Prostate gland (tissue), 2 donors: Measurements from ENCODE around the gene ZMYM2.

Experiments used
- POLR2A ChIP-seq: fragments of 450-650 bp; IDR thresholded peaks from one replicate; pipeline ENCODE4 v1.6.1; 2016; ENCODE audit warnings: antibody characterized with exemption, mild to moderate bottlenecking
- TF ChIP-seq, protein P1 (sequence below), 4 experiments: fragments of 200-600 bp in 2 of 4; fragments of 450-650 bp in 2 of 4; sonication (generic) in 2 of 4; IDR thresholded peaks; 1 replicate in 3 of 4; 2 replicates in 1 of 4; pipeline ENCODE4 v1.5.1; 2016 to 2019; ENCODE audit warnings: antibody characterized with exemption in 4 of 4, mild to moderate bottlenecking in 2 of 4, moderate library complexity in 2 of 4

DNA sequence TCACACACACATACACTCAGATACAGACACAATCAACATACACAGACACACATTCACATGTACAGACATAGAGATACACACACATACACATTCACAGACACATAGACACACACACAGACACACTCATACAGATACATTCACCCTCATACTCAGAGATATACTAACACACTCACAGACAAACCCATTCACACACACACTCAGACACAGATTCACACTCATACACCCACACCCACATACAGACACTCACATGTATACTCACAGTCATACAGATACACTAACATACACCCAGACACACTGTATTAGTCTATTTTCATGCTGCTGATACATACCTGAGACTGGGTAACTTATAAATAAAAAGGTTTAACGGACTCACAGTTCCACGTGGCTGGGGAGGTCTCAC lies 171.5 kb downstream of the ZMYM2 start:
- TF ChIP-seq POLR2A, result no peak
- TF ChIP-seq, protein P1, sequence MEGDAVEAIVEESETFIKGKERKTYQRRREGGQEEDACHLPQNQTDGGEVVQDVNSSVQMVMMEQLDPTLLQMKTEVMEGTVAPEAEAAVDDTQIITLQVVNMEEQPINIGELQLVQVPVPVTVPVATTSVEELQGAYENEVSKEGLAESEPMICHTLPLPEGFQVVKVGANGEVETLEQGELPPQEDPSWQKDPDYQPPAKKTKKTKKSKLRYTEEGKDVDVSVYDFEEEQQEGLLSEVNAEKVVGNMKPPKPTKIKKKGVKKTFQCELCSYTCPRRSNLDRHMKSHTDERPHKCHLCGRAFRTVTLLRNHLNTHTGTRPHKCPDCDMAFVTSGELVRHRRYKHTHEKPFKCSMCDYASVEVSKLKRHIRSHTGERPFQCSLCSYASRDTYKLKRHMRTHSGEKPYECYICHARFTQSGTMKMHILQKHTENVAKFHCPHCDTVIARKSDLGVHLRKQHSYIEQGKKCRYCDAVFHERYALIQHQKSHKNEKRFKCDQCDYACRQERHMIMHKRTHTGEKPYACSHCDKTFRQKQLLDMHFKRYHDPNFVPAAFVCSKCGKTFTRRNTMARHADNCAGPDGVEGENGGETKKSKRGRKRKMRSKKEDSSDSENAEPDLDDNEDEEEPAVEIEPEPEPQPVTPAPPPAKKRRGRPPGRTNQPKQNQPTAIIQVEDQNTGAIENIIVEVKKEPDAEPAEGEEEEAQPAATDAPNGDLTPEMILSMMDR (IDR thresholded peaks at IDR 0.05), result no peak
